Measurements from ENCODE around the gene TAF11L2. TPM values are rescaled to one million over a fixed set of nuclear protein-coding genes. Genes with fewer than 3 reads are reported as not detected.
"Not testable (repeated sequence)": the region's sequence is repeated elsewhere in the genome, so short reads cannot be mapped to it uniquely, and the experiment has no call there.

TAF11L2 gene
- polyA plus RNA-seq, 12 donors = not detected

DNA sequence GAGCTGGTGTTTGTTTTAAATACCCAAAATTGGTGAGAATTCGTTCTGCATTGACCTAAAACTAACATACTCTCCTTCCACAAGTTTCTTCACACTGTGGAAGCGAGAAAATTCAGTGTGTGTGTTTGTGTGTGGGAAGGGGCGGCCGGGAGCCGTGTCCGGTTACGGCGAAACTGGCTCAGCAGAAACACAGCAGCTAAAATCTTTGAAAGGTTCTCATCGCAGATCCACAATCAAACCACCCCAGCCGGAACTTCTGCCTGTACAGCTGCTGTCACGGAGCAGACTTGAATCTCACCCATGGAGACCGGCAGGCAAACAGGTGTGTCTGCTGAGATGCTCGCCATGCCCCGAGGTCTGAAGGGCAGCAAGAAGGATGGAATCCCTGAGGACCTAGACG, 26.9 kb downstream of the TAF11L2 start, which contains the start of gene TAF11L5:
Gene TAF11L5 (plus strand): TSS at position 301 of the 400 bp plus-strand sequence.
- DNase-seq = not testable (repeated sequence)

DNA sequence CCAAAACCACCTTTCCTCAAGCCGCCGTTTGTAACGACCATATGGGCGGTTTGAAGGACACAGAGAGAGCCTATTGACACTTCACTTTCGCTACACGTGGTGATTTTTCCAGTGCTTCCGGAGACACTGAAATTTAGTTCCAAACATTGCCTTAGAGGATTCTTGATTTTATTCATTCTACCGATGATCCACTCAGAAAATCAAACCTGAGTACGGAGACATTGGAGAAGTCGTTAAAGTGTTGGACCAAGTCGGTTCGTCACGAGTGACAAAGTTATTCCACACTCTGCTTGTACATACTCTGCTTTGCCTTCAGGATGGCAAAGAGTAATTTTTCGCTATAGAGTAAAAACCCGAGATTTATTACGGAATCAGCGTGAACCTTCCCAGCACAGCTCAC, 28.5 kb downstream of the TAF11L2 start:
- DNase-seq = not testable (repeated sequence)

DNA sequence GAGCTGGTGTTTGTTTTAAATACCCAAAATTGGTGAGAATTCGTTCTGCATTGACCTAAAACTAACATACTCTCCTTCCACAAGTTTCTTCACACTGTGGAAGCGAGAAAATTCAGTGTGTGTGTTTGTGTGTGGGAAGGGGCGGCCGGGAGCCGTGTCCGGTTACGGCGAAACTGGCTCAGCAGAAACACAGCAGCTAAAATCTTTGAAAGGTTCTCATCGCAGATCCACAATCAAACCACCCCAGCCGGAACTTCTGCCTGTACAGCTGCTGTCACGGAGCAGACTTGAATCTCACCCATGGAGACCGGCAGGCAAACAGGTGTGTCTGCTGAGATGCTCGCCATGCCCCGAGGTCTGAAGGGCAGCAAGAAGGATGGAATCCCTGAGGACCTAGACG, 30.3 kb downstream of the TAF11L2 start, which contains the start of gene TAF11L6:
Gene TAF11L6 (plus strand): TSS at position 301 of the 400 bp plus-strand sequence.
- DNase-seq = not testable (repeated sequence)

Other genes starting within 250 kb of the TAF11L2 start
- gene TAF11L3, start 20.1 kb downstream of the TAF11L2 start, polyA plus RNA-seq (ENCODE audit: insufficient read length in 12 of 12) = not detected
- gene TAF11L4, start 23.6 kb downstream of the TAF11L2 start, polyA plus RNA-seq (ENCODE audit: insufficient read length in 12 of 12) = not detected
- not detected for gene TAF11L5, start 27.0 kb downstream of the TAF11L2 start, polyA plus RNA-seq (ENCODE audit: insufficient read length in 12 of 12)
- gene TAF11L6, start 30.4 kb downstream of the TAF11L2 start, polyA plus RNA-seq (ENCODE audit: insufficient read length in 12 of 12) = not detected
- gene TAF11L7, start 87.5 kb downstream of the TAF11L2 start, polyA plus RNA-seq (ENCODE audit: insufficient read length in 12 of 12) = not detected
- not detected for gene TAF11L8, start 92.7 kb downstream of the TAF11L2 start, polyA plus RNA-seq (ENCODE audit: insufficient read length in 12 of 12)
- not detected for gene TAF11L9, start 96.2 kb downstream of the TAF11L2 start, polyA plus RNA-seq (ENCODE audit: insufficient read length in 12 of 12)
- gene TAF11L10, start 99.6 kb downstream of the TAF11L2 start, polyA plus RNA-seq (ENCODE audit: insufficient read length in 12 of 12) = not detected
- not detected for gene TAF11L11, start 106.0 kb downstream of the TAF11L2 start, polyA plus RNA-seq (ENCODE audit: insufficient read length in 12 of 12)
- gene TAF11L12, start 112.2 kb downstream of the TAF11L2 start, polyA plus RNA-seq (ENCODE audit: insufficient read length in 12 of 12) = not detected
- gene TAF11L13, start 133.9 kb downstream of the TAF11L2 start, polyA plus RNA-seq (ENCODE audit: insufficient read length in 12 of 12) = not detected
- not detected for gene TAF11L14, start 136.2 kb downstream of the TAF11L2 start, polyA plus RNA-seq (ENCODE audit: insufficient read length in 12 of 12)

All from muscle of arm (tissue), 12 donors.